GM18873 (cell line): ENCODE results near the gene TWNK.

Experiments
- ATAC-seq: cut with Tn5 transposase; IDR thresholded peaks from one replicate; pipeline ENCODE4 v1.9.1; 2021; ENCODE audit warnings: mild to moderate bottlenecking, moderate library complexity, moderate number of reproducible peaks; ENCODE audit not compliant: unreplicated experiment, low FRiP score

The TWNK gene

GRCh38 chr10:100986952-100987684 is at the start of gene TWNK, which contains the start of gene MRPL43:
TWNK (plus strand) TSS chr10:100987543; CDS start chr10:100988211, 668 bp downstream.
MRPL43 (minus strand) TSS chr10:100987497; CDS start chr10:100987443, 54 bp downstream.
- peak; percentile 54 for ATAC-seq

GRCh38 chr10:100939763-100940344 is 47.5 kb upstream of the TWNK start:
- ATAC-seq = no peak

- no peak for ATAC-seq
These were observed 45.1 kb upstream of the TWNK start for GRCh38 chr10:100942229-100942628.

DNA sequence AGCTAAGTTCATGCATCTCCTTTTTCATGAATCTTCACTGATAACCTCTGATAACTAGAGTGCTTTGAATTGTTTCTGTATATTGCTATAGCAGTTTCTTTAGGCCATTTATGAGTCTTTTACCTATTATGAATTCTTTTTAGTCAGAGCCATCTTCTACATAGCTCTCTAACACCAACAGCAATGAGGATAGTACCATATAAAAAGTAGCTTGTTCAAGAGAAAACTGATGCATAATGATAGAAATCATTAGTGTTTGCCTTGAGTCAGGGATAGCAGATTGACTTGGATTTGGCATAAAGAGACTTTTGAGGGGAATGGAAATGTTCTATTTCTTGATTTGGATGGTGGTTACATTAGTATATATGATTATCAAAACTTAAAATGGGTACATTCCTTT is 43.8 kb upstream of the TWNK start:
- ATAC-seq = no peak

DNA sequence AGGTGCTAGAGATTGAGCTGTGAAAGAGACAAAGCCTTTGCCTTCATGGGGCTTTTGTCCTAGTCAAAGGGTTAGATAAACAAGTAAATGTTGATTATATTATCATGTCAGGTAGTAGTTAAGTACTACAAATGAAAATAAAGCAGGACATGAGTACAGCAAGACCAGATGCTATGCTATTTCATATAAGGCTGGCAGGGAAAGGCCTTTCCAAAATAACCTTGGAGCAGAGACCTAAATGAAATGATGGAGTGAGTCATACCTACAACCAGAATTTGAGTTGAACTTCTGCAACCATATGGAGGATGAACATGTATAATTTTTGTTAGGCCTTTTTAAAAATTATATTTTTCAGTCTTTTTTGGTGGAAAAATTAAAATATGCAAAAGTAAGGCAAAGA is 41.6 kb upstream of the TWNK start:
- no peak for ATAC-seq

- ATAC-seq = no peak
These were observed 38.4 kb upstream of the TWNK start for GRCh38 chr10:100948916-100949315.

- no peak for ATAC-seq
These were observed 27.1 kb upstream of the TWNK start for GRCh38 chr10:100960251-100960650.

DNA sequence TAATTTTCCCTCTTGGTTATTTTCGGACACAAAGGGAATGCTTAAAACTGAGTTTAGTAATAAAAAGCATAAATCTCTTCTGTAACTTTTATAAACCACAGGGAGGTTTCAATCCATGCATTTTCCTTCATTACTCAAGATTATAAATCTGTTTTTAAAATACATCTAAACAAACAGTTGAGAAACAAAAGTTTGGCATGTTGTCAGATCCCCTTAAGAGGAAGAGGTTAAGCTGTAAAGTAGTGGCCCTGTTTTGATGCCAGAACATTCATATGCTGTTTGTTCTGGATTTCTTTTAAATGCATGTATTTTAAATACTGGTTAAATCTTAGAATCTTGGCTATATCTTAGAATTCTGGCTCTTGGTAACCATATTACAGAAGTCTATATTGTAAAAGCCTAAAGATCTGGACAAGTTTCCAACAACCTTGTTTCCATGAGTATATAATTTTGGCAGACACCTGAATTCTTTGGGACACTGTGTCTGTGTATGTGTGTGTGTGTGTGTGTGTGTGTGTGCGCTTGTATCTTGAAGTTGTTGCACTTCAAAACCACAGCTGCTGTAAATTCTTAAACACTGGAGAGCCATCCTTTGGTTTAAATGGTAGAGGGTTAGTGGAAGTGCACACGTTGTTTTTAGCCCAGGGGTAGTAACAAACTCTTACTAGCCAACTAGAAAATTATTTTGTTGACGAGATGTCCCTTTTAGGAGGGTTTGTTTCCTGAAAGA is 24.8 kb upstream of the TWNK start:
- no peak for ATAC-seq

GRCh38 chr10:100963826-100964225 is 23.5 kb upstream of the TWNK start:
- no peak for ATAC-seq

- ATAC-seq = no peak
These were observed 21.5 kb upstream of the TWNK start for GRCh38 chr10:100965820-100966219.

- no peak for ATAC-seq
These were observed 20.5 kb upstream of the TWNK start for GRCh38 chr10:100966887-100967286.

- no peak for ATAC-seq
These were observed 20.0 kb upstream of the TWNK start for GRCh38 chr10:100967332-100967731.

GRCh38 chr10:100968062-100968736 is 19.1 kb upstream of the TWNK start:
- ATAC-seq = no peak

DNA sequence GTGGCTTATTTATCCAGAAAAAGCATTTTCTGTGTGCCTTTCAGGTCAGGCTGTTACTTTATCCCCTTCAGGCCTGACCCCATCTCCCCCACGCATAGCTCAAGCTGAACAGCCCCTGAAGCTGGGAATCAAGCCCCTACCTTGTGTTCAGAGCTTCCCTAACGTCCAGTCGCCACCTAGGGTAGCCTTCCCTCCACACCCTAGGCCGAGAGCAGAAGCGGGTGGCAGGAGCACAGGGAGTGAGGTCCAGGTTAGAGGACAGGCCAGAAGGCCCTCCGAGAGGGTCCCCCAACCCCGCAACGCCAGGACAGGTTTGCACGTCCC is 18.5 kb upstream of the TWNK start:
- no peak for ATAC-seq

DNA sequence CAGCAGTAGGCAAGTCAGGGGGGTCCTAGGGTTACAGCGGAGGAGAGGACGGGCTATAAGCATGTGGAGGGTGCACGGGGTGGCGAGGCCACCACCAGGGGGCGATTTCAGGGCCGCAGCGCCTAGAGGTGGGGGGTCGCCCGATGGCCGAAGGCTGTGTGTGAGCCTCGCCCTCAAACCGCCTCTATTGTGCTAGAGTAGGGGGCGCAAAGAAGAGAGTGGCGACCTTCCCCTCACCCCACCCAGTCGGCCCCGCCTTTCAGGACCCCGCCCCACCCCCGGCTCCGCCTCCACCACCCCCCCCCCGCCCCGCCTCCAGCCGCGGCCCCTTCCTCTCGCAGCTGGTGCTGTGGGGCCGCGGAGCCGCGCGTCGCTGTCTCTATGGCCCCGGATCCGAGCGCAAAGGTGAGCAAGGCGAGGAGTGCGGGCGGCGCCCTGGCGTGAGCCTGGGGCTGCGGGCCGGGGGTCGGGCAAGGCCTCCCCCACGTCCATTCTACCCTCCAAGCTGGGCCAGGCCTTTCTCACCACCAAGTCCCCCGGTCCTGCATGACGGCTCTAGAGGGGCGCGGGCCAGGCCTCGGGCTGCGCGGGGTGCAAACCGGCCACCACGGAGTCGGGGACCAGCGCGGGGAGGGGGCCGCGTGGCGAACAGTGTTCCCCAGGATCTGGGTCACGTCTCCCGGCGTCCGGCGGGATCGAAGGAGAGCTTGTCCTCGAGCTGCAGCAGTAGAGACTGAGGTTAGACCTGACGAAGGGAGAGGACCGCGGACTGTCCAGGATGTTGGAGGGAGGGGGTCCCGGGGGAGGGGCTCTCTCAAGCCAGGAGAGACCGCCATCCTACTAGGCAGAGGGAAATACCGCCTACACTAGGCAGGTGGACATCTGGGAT is 17.9 kb upstream of the TWNK start, which contains the start of gene SEMA4G:
Gene SEMA4G, plus strand, starts transcription at position 318 of the 889 bp plus-strand sequence. CDS start 3,409 bp downstream, outside the sequence.
- no peak for ATAC-seq

GRCh38 chr10:100970076-100970913 is 17.0 kb upstream of the TWNK start:
- ATAC-seq = no peak

- ATAC-seq = no peak
These were observed 16.2 kb upstream of the TWNK start for GRCh38 chr10:100970914-100971811.
